Measurements from ENCODE around the gene AKR7A2.
A peak's percentile ranks its signal among the peaks of the same experiment; 100 is the strongest.
"Not testable (repeated sequence)": the region's sequence is repeated elsewhere in the genome, so short reads cannot be mapped to it uniquely, and the experiment has no call there.

Gene AKR7A2

DNA sequence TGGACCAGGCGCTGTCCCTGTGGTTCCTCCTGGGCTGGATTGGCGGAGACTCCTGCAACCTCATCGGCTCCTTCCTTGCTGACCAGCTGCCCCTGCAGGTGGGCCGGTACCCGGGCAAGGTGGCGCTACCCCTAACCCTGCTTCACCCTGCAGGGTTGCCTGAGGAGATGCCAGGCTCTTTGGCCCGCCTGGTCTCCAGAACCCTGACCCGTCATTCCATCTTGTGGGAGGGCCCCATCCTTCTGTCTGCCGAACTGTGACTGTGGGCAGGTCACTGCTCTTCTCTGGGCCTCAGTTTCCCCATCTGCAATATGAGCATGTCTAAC lies 12.7 kb upstream of the AKR7A2 start:
- DNase-seq = no peak

DNA sequence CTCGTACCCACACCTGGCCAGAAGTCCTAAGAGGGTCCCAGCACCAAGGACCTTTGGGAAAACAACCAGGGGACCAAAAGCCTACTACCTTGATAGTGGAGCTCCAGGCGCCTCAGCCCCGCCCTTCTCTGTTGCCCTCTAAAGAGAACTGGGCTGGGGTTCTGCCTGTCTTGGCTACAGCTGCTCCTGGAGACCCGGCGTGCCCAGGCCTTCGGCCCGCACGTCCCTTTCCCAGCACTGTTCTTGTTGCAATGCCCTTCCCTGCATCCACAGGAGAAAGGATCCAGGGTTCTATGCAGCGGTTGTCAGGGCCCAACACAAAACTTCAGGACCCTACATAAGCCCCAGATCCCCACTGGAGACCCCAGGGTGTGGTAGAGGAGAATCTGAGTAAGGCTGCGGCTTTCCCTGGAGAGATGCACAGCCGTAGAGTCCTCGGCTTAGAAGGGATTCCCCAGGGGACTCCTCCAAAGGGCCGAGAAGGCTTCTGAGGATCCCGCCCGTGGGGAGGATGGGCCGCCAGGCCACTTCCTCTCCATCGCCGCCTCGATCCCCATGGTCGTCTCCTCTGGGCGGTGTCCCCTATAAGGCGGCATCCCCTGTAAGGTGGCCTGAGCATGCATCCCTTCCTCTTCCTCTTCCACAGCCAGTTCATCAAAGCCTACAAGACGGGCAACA lies 12.2 kb upstream of the AKR7A2 start:
- DNase-seq = no peak

DNA sequence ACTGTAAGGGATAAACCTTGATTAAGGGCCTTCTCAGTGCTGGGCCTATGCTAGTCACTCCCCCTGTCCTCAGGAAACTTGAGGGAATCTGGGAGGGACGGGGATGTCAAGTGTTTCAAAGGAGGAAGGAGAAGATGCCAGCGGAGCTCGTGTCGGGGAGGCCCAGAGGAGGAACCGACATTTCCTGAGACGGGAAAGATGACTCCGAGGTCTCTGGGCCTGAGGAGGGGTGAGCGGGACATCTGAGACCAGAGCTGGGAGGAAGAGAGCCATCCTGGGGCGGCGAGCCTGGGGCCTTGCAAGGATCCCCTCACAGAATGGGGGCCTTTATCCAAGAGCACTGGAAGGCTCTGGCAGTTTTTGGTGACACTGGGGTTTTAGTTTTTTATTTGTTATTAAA lies 10.5 kb upstream of the AKR7A2 start:
- no peak for DNase-seq

DNA sequence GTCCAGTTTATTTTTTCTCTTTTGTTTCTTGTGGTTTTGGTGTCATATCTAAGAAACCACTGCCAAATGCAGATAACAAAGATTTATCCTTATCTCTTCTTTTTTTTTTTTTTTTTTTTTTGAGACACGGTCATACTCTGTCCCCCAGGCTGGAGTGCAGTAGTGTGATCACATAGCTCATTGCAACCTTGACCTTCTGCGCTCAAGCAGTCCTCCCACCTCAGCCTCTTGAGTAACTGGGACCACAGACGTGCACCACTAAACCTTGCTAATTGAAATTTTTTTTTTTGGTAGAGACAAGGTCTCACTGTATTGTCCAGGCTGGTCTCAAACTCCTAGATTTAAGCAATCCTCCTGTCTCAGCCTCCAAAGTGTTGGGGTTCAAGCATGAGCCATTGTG lies 9.1 kb upstream of the AKR7A2 start:
- DNase-seq = no peak

DNA sequence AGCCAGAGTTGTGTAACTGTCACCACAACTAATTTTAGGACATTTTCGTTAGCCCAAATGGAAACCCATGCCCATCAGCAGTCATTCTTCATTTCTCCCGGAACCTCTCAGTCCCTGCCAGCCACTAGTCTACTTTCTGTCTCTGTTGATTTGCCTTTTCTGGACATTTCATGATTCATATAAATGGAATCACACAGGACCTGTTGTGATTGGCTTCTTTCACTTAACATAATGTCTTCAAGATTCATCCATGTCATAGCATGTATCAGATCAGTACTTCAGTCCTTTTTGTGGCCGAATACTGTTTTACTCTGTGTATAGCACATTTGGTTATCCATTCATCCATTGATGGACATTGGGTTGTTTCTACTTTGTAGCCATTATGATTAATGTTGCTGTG lies 7.3 kb upstream of the AKR7A2 start:
- no peak for DNase-seq

DNA sequence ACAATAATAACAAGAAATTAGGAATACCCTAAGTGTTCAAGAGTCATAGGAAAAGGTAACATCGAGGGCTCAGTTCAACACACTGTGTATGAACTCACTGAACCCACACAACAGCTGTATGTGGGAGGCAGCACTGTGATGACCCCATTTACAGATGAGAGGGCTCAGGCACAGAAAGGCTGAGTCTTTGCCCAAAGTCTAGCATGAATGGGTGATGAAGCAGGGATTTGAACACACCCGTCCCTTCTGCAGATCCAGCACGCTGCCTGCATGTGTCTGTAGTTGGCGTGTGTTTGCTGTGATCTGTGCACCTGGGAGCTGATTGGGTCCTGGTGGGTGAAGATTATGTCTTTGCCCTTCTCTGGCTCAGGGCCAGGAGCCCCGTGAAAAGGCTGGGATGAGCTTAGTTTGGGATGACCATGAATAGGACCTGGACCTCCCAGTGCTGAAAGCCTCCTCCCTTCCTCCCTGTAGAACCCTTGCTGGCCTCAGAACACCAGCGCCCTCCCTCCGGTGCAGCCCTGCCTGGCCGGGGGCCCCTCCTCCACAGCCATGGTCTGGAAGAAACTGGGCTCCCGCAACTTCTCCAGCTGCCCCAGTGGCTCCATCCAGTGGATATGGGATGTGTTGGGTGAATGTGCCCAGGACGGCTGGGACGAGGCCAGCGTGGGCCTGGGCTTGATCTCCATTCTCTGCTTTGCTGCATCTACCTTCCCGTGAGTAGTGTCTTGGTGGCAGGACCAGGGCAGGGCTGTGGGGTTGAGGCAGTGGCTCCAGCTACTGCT lies 5.4 kb upstream of the AKR7A2 start:
- no peak for DNase-seq

DNA sequence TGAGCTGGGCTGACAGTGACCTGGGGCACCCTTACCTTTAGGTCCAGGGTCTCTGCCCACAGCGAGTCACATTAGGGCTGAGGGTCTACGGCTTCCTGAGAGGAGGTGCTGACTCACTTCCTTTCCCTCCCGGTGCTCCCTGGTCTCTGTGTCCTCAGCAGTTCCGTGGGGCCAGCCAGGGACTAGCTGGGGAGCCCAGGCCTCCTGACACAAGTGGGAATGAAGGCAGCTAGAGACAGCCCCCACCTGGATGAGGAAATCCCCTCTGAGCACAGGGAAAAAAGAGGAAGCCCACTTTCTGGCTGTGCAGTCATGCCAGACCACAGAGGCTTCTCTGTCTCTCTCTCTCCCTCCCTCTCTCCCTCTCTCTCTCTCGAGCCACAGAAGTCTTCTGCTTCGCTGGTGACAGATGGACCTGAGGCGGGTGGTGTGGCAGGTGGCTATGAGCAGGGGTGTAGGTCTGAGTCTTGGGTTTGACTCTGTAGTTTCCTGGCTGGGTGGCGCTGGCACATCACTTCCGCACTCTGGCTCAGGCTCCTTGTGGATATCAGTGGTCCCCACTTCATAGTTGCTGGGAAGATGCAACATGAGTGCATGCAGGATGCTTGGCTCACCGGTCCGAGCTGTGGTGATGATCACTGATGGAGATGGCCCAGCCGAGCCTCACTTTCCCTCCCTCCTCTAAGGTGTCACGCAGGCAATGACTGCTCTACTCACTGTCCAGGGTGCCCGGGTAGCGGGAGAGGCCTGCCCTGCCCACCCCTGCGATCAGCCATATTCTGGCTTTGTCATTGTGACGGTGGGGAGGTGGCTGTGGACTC lies 3.6 kb upstream of the AKR7A2 start:
- DNase-seq = no peak

DNA sequence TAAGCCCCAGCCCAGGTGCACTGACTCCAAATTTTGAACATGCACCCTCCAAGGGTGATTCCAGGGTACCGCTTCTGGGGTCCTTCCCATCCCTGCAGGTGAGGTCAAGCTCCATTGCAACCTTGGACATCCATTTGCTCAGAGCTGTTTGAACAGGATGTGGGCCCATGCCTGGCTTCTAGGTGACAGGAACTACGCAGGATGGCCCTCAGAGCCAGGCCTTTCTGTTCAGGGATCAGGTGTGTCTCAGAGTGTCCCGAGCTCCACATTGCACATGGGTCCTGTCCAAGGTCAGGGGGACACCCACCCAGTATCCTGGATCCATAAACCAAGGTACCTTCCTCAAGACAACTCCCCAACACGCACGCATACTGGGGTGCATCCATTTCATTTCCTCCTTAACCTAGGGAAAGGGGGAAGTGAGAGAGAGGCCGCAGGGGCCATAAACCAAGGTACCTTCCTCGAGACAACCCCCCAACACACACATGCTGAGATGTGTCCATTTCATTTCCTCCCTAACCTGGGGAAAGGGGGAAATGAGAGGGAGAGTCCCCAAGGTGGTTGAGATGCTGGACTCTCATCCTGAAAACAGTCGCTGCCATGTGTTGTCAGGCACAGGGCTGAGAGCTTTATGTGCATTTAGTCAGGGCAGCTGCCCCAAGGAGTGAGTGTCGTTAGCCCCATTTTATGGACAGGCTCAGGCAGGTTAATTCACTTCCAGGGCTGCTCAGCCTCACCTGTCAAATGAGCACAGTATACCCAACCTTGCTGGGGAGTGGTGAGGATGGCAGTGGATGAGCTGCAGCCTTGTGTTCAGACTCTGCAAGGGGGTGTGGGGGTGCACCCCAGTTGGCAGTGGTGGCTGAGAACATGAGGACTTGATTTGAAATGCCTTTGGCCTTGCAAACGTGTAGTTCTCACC lies 2.3 kb upstream of the AKR7A2 start:
- DNase-seq = no peak

DNA sequence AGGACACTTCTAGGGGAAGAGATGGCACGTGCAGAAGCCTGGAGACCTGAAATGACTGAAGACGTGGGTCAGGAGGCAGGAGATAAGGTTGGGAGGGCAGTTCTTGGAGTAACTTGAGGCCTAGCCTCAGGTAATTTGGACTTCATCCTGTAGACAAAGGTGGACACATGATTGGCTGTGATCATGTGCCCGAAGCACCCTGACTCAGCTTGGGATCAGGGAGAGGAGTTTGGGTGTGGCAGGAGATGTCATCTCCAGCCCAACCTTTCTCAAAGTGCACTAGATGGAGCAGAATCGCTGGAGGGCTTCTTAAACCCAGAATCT lies 1.7 kb upstream of the AKR7A2 start:
- DNase-seq = no peak

DNA sequence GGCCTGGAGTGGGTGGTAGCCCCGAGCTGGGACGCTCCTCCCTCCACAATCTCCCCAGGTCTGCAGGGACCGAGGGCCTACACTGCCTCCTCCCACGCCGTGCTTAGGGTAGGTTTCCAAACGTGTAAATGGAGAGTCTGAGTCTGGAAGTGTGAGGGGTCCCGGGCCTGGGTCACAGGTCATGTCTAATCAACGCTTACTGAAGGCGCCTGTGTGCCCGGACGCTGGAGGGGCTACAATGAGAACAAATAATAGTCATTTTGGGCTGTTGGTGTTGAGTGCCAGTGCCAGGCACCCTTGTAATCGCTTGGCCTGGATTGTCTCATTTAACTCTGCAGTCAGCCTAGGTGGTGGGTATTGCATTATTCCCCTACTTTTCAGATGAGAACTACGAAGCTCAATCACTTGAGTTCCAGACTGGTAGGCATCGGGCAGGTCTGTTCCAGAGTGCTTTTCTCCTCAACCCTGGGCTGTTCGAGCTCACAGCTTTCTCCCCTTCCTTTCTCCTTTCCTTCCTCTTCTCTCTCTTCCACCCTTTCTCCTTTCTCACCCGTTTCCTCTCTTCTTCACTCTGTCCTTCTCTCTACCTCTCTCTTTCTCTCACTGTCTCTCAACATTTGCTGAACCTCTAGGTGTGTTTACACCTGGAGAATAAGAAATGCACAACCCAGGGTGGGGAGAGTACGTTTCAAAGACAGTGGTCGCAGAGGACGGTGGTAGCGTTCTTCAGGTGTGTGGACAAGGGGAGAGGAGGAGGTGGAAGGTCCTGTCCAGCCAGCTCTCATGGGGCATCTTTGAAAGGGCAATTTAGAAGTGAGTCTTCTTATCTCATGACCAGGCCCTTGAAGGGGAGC lies 1.1 kb upstream of the AKR7A2 start:
- peak in 1 of 2 experiments; percentile 26 for DNase-seq

DNA sequence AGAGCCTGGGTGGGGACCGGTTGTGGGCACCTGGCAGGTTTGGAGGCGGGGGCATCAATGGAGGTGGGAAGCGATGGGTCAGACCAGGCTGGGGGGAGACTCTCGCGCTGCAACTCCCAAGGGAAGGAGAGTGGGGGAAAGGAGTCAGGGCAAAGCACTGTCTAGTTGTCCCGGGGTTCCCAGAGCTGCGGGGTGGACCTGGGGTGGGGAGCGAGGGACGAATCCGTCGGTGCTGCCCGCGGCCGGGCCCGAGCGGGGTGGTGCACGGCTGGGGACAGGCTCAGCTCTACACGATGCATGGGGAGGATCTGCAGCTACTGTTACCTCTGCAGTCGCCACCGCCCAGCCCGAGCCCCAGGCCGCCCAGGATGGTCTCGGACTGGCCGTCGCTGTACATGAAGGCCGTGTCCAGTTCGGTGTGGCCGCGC lies 427 bp downstream of the AKR7A2 start:
- peak in 1 of 2 experiments; percentile 18 for DNase-seq

DNA sequence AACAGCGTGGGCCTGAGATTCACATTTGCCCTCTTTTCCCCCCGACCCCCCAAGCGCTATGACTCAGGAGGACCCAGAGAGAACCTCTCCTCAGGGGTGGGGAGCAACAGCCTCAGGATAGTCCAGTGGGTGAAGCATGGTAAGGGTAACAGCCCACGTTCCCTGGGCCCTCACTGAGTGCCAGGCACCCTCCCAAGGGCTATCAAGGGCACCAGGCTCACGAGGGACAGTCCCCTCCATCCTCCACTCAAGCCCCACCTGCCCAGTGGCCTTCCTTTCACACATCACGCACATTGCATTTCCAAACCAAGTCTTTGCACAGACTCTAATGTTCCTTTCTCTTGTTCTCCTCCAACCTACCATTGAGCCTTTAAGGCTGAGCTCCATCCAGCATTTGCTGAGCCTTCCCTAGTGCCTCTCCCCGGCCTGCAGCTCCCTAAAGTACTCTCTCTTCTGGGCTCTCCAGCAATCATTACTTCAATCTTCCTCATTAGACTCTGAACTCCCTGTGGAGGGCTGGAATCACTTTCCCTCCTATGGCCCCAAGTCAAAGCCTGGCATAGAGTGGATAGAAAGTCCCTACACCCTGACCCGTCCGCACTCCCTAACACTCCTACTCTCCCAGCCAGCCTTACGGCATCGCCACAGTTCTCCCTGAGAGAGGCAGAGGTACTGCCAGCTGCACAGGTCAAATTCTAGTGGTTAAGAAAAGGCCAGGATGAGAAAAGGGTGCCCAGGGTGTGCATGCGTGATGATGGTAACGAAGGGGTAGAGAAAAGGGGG lies 1.0 kb downstream of the AKR7A2 start:
- DNase-seq = no peak

DNA sequence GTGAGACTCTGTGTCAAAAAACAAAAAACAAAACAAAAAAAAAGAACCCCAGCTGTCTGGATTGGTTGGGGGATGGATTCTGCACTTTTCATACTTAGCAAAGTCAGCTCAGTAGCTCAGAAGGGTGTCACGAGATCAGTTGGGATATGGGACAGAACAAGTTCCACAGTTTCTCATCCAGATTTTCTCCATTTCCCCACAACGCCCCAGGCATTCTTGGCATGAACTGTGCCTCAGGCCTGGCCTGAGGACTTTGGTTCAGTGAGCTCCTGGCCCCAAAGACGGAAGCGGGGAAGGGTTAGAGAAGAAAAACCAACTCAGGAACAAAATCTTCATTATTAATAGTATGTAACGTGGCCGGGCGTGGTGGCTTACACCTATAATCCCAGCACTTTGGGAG lies 1.9 kb downstream of the AKR7A2 start:
- no peak for DNase-seq

DNA sequence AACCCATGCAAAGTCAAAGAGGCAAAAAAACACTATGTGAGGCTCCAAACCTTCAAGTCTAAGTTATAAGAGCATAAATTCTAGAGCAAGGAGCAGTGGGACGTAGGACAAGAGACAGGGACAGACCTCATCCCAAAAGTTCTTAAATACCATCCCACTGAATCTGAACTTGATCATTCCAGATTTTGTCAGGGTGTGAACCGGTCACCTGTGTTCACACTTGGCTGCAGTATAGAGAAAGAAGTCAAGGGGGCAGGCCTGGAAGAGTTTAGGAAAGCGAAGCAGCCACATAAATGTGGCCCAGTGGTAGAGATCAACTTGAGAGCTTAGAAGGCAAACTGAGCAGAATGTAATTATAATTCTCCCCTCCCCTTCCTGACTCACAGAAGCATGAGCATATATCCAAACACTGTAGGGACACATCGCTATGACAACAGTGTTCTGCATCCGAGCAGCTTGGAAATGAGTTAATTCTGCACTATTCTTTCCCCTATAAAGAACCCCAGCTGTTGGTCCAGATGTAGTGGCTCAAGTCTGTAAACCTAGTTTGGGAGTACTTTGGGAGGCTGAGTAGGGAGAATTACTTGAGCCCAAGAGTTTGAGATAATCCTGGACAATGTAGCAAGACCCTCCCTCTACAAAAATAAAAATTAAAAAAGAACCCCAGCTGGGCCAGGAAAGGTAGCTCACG lies 2.7 kb downstream of the AKR7A2 start:
- DNase-seq = no peak

DNA sequence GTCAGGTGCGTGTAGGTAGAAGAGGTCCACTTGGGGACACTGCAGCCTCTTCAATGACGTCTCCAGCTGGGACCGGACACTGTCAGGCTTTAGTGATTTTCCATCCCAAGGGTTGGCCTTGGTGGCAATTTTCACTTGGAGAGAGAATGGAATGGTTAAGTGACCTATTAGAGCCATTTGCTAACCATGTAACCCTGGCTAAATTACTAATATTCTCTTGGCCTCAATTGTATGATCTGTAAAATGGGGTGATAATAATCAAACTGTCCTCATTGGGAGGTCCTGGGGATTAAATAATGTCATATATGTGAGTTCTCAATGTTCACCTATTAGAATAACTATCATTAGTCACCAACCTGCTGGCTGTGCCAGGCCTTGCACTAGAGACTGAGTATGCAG lies 3.4 kb downstream of the AKR7A2 start:
- DNase-seq = no peak

DNA sequence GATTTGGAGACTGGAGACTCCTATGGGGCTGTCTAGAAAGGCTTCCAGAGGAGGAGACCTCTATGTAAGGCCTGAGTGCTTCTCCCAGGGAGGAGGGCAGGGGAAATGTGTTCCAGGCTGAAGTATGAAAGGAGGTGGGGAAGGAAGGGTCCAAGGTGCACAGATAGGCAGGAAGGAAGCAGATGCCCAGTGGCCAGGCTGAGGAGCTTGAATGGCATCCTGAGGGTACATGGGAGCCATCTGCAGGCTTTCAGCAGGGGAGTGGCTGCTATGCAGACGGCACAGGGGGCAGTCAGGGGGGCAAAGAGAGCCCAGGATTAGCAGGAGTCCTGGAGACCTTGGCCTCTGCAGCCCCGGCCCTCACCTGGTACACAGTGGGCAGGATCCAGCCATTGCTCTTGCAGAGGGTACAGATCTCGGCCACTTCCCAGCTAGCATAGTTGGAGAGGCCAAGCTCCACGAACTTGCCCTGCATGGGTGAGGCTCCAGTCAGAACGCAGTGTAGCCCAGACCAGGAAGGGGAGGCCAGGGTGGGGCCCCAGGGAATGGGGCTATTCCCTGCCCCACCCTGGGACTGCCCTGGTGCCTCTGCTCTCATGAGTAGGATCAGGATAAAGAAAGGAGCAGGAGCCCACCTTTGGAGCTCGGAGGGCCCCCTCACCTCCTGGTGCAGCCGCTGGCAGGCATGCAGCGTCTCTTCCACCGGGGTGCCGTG lies 4.0 kb downstream of the AKR7A2 start:
- DNase-seq = no peak

DNA sequence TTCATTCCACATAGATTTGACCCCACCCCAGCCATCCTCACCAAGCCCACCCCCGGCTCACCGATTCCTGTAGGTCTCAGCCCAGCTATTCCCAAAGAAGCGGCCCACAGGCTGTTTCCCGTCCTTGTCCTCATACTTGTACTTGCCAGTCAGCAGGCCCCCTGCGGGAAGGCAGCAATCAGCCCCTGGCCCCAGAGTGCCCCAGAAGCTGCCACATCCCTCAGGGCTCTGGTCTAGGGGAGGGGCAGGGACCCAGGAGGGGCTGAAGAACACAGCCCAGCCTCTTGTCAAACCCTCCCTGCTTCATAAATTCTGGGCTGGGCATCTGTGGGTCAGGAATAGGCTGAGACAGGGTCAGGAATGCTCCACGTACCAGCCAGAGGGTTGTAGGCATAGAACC lies 5.0 kb downstream of the AKR7A2 start:
- DNase-seq = no peak

DNA sequence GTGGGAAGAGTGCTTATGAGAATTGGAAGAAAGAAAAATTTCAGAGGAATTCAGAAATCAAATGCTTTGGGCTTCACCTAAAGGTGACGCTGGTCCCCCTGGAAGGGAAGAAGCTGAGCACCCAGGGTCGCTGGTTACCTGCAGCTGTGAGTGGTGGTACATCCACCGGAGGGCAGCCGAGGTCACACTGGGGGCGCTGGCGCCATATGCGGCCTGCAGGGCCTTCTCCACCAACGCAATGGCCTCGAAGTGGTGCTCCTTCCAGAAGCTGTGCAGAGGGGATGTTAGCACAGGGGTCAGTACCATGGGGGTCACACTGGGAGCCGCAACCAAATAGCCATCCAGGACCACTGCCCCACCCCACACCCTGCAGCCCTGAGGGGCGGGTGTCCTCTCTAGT lies 6.1 kb downstream of the AKR7A2 start:
- DNase-seq = no peak

DNA sequence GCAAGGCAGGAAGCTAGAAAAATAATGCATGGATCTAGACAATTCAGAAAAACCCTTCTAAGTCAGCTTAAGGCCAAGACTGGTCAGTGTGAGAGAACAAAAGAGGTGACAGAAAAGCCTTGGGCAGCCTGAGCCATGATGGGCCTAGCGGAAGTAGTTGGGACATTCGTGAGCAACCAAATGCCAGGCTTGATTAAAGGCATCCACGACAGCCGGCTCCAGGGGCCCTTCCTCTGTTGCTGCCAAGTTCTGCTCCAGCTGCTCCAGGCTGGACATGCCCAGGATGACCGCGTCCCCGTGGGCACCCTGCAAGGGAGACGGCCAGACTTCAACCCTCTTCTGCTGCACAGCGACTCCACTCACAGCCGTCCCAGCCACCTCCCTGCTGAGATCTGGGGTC lies 7.9 kb downstream of the AKR7A2 start:
- DNase-seq = not testable (repeated sequence)

DNA sequence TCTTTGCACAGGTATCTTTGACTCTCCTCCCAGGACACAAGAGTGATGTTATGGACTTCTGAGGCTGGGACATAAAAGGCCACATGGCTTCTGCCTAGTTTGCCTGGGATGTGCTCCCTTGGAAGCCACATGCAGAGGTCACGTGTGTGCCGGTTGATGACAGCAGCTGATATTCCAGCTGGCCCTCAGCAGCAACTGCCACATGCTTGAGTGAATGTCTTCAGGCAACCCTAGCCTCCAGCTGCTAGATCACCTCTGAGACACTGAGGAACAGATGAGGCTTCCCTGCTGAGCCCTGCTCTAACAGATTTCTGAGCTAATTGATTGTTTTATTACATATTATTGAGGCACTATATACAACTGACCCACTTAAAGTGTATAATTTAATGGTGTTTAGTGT lies 11.7 kb downstream of the AKR7A2 start:
- no peak for DNase-seq
